HG03439 (cell line): Measurements from ENCODE around the gene ABHD3.
"Not testable (repeated sequence)": the region's sequence is repeated elsewhere in the genome, so short reads cannot be mapped to it uniquely, and the experiment has no call there.

Source experiments
- ATAC-seq: cut with Tn5 transposase; IDR thresholded peaks from one replicate; pipeline ENCODE4 v1.9.1; 2021; ENCODE audit warnings: mild to moderate bottlenecking, moderate library complexity; ENCODE audit not compliant: unreplicated experiment

The ABHD3 gene, protein sequence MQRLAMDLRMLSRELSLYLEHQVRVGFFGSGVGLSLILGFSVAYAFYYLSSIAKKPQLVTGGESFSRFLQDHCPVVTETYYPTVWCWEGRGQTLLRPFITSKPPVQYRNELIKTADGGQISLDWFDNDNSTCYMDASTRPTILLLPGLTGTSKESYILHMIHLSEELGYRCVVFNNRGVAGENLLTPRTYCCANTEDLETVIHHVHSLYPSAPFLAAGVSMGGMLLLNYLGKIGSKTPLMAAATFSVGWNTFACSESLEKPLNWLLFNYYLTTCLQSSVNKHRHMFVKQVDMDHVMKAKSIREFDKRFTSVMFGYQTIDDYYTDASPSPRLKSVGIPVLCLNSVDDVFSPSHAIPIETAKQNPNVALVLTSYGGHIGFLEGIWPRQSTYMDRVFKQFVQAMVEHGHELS

DNA sequence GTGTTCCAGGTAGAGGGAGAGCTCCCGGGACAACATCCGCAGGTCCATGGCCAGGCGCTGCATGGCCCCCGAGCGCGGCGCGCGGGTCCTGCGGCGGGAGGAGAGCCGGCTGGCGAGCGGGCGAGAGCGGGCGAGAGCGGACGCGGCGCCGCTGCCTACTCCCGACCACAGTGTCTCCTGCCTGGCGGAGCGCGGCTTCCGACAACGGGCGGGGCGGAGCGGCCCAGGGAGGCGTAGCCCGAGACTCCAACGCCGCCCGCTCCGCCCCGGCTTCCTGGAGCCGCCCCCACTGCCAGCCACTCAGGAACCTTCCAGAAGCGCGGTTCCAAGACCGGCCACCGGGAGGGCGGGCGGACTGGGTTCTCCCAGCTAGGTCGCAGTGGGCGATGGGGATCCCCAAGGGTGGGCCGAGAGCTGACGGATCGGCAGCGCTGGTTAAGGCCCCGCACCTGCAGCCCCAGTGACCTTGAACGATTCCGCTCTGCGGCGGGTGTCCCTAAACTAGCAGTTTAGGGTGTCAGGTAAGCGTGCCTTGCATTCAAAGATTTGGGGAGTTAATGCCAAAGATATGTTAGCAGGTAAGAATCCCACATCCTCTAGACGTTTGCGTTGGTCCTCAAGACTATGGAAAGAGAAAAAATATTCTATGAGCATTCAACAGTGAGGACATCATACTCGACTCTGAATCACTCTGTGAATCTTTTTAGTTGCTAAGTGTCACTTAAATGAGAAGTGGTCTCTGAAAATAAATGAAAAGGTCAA lies at the start of gene ABHD3:
Gene ABHD3, minus strand, starts transcription at position 172 of the 762 bp plus-strand sequence. Its CDS starts 109 bp downstream, at position 63.
- peak; percentile 93 for ATAC-seq

DNA sequence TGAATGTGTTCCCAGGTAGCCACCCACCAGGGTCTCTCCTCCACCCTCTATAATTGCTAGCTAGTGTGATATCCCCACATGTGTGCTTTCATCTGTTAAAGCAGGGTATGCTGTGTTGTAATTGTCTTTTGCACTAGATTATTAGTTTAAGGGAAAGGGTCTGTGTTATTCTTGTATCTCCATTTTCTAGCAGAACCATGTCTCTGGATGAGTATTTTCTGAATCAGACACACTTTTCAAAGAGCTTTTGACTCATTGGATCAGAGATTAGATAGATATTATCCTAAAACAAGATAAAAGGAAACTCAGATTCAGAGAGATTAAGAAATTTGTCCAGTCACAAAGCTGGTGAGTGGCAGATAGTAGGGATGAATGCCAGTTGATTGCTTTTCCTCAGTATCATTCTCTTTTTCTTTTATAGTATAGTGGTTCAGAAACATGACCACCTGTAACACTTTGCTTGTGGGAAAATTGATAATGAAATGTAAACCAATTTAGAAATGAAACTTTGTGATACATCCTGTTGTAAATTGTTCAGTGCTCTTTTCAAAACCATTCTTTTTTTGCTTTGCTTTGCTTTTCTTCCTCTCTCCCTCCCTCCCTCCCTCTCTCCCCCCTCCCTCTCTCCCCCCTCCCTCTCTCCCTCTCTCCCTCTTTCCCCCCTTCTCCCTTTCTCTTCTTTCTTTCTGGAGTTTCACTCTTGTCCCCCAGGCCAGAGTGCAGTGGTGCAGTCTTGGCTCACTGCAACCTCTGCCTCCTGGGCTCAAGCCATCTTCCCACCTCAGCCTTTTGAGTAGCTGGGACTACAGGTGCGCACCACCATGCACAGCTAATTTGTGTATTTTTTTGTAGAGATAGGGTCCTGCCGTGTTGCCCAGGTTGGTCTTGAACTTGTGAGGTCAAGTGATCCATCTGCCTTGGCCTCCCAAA lies 43.5 kb upstream of the ABHD3 start:
- ATAC-seq = no peak

DNA sequence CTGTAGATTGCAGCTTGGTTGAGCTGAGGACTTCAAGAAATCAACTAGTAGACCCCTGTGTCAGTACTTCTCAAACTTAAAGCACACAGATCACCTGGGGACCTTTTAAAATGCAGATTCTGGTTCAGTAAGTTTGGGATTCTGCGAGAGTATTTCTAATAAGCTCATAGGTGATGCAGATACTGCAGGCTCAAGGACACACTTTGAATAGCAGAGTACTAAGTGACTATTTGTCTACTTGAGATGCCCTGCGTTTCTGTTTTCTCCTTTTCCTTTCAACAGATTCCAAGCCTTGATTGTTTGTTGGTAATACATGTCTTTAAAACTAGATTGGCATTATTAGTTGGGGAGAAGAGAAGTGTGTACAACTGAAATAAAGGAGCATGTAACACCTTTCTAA lies 42.7 kb upstream of the ABHD3 start:
- no peak for ATAC-seq

DNA sequence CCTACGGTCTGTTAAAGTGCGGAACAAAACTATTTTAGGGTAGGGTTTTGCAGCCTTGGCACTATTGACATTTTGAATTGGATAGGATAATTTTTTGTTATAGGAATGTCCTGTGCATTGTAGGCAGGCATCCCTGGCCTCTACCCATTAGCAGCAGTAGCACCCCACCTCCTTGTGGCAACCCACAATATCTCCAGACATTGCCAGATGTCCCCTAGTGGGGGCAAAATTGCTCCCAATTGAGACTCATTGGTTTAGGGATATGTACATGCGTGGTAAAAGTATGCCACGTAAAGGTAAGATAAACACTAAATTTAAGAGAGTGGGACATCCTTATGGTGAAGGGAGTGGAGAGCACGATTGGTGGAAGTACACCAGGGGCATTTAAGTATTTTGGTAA lies 40.7 kb upstream of the ABHD3 start:
- no peak for ATAC-seq

DNA sequence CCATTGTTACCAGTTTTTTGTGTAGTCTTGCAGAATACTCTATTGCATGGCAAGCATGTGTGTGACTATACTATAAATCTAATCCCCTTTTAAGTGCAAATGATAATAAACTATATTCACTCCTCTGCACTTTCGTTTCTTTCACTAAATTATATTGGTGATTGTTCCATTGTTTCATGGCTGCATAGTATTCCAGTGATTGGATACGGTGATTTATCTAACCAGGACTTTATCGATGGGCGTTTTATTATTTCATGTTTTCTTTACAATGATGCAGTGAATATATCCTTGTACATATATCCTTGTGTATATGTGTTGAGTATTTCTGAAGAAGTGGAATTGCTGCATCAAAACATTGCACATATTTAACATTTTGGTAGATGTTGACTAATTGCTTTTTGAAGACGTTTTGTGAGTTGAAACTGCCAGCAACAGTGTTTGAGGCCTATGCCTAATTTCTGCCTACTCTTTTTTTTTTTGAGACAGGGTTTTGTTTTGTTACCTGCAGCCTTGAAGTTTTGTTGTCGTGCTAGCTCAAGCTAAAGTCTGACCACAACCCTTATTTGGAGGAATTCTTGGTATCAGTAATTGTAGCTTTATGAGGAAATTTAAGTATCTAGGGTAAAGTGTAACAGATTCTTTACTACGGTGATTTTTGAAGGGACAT lies 38.7 kb upstream of the ABHD3 start:
- no peak for ATAC-seq

DNA sequence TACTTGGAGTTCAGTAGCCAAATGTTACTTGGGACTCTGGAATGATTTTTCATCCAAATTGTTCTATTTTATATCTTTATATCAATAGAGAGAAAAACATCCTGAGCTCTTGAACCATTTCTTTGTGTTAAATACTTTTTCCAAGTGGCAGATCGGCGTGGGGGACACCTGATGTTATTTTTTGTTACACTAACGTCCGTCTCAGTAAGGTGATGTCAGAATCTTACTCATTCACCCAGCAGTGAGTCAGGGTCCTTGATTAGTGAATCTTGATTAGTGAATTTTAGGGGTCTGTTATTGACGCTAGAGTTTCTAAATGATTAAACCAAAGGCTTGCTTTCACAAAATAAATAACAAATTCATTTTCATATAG lies 37.7 kb upstream of the ABHD3 start:
- no peak for ATAC-seq

DNA sequence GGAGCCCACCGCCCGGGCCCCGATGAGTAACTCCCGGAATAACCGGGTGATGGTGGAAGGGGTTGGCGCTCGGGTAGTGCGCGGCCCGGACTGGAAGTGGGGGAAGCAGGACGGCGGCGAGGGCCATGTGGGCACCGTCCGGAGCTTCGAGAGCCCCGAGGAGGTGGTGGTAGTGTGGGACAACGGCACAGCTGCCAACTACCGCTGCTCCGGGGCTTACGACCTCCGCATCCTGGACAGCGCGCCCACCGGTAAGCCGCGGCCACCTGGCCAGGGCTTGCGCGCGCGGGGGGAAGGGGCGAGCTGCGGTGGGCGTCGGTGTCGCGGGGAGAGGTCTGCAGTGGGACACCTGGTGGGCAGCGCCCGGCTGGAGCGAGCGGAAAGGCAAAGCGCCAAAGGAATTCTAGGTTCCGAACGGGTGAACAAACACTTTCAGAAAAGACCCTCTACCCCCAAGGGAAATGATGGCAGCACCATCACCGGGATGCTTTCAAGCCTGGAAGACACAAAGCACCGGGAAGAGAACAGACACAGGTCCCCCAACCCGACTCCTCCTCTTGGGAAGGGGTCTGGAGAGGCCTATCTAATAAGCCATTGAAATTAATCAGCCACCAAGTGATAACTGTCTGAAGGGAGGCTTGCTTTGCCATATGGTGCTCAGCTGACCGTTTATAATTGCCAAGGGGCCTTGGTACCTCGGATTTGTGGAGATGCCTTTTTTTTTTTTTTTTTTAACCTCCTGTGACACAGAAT lies 37.2 kb upstream of the ABHD3 start:
- peak; percentile 15 for ATAC-seq

DNA sequence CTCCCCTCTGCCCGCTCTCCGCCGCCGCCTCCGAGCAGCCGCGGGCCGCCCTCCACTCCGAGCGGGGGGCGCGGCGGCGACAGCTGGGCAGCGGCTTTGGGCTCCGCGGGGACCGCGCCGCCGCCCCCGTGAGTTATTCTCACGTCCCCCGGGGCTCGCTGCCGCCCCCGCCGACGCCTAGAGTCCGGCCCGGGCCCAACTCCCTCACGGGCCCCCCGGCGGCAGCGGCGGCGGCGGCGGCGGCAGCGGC lies 36.7 kb upstream of the ABHD3 start:
- ATAC-seq = no peak

DNA sequence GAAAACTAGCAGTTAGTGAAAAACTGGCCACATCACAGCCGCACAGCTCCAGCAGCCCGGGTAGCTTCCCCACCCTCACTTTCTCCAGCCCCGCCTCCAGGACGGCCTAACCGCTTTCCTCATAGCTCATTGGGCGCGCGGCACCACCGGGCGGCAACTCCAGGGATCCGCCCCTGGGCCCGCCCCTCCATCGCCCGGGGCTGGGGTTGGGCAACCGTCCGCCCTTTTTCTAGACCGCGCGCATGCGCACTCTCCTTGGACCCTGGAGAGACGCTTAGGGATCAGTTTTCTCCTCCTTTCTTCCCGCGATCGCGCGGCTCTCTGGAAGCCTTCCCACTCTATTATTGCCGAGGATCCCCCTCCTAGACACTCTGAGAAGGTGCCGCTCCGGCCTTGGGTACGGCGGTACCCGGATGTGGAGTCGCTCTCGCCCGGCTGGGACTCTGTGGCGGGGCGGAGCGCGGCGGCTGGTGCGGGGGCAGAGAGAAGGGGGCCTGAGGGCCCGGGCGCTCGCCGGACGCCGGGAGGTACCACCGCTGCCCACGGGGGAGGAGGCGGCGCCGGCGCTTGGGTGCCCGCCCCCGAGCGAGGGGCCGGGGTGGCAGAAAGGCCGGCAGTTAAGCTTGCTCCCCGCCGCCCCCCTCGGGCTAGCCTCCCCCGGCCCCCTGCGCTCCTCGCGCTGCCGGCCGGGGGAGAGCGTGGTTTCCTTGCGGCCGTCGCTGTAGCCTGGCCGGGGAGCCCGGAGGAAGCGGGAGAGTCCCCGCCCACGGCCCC lies 36.2 kb upstream of the ABHD3 start, which contains the start of gene MIB1:
Gene MIB1, plus strand, starts transcription at position 255 of the 774 bp plus-strand sequence. CDS start 792 bp downstream, outside the sequence.
- peak; percentile 96 for ATAC-seq

DNA sequence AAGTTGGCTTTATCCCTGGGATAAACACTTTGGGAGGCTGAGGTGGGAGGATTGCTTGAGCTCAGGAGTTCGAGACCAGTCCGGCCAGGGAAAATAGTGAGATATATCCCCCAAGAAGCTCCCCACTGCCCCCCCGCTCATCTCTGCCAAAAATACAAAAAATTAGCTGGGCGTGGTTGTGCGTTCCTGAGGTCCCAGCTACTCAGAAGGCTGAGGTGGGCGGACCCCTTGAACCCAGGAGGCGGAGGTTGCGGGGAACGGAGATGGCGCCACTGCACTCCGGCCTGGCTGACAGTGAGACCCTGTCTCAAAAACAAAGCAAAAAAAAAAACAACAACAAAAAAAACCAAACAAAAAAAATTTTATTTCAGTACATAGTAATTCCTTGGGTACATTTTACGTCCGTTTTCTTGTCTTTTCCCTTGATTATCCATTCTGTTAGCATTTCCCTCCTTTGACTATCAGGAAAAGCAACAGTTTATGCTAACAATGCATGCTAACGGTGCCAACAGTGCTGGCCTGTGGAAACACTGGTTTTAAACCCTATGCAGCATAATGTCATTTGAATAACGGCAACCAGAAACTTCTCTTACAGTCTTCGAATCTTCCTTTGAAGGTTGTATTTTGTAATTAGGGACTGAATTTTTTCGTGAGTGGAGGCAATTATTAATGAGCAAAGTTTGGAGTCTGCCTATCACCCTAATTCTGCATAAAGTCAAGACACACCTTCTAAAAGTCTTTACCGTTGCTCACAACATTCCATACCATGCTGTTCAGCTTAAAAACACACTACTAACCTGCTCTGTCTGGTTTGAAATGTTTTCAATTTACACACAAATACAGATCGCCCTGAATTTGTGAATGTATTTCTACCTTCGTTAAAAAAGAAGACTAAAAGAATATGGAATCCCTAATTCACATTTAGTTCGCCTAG lies 35.3 kb upstream of the ABHD3 start:
- peak; percentile 21 for ATAC-seq

DNA sequence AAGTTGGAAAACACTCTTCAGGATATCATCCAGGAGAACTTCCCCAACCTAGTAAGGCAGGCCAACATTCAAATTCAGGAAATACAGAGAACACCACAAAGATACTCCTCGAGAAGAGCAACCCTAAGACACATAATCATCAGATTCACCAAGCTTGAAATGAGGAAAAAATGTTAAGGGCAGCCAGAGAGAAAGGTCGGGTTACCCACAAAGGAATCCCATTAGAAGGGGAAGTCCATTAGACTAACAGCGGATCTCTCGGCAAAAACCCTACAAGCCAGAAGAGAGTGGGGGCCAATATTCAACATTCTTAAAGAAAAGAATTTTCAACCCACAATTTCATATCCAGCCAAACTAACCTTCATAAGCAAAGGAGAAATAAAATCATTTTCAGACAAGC lies 32.4 kb upstream of the ABHD3 start:
- not testable (repeated sequence) for ATAC-seq

DNA sequence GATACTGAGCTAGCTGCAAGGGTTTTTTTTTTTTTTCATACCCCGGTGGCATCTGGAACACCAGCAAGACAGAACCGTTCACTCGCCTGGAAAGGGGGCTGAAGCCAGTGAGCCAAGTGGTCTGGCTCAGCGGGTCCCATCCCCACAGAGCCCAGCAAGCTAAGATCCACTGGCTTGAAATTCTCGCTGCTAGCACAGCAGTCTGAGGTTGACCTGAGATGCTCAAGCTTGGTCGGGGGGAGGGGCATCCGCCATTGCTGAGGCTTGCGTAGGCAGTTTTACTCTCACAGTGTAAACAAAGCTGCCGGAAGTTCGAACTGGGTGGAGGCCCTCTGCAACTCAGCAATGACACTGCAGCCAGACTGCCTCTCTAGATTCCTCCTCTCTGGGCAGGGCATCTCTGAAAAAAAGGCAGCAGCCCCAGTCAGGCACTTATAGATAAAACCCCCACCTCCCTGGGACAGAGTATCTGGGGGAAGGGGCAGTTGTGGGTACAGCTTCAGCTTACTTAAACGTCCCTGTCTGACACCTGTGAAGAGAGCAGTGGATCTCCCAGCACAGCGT lies 31.0 kb upstream of the ABHD3 start:
- ATAC-seq = no peak

DNA sequence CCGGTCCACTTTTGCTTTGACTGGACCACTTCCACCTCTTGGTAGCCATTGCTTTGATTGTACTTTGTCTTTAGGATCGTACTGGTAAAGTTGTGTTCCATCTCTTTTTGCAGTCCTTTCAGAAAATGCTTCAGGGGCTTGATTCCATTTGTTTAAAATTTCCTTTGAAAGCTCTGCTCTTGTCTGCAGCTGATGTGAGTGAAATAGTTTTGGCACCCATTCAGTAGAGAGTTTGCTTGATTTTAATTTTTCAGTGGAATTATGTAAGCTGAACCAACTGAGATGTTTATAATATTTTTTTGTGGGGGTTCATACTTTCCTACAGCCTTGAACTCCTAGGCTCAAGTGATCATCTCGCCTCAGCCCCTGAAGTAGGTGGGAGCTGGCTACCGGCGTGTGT lies 28.4 kb upstream of the ABHD3 start:
- ATAC-seq = no peak

DNA sequence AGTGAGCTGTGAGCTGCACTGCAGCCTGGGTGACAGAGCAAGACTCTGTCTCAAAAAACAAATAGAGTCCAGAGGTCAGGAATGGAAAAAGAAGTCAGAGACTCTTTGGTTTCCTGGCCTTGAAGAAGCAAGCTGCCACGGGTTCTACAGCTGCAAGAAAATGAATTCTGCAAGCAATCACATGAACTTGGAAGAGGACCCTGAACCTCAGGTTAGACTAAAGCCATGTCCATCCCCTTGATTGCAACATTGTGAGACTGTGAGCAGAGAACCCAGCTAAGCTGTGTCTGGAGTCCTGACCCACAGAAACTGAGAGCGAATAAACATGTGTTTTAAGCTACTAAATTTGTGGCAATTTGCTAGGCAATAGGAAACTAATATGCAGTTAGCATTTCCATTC lies 23.1 kb upstream of the ABHD3 start:
- no peak for ATAC-seq

DNA sequence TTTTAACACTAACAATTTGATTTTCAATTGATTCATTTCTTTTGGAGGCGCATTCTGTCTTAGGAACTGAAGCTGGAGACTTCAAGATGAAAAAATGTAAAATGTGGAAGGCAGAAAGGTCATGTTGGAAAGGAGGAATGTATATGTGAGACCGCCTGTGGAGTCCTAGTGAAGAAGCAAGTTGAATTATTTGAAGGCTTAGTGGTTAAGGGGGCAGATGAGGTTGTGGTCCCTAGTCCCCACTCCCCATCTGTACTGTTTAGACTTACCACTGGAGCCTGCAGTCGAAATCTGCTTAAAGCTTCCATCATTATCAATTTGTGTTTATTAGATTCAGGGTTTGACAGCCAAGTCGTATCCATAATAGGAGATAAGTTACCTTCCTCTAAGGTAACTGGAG lies 20.6 kb upstream of the ABHD3 start:
- no peak for ATAC-seq

DNA sequence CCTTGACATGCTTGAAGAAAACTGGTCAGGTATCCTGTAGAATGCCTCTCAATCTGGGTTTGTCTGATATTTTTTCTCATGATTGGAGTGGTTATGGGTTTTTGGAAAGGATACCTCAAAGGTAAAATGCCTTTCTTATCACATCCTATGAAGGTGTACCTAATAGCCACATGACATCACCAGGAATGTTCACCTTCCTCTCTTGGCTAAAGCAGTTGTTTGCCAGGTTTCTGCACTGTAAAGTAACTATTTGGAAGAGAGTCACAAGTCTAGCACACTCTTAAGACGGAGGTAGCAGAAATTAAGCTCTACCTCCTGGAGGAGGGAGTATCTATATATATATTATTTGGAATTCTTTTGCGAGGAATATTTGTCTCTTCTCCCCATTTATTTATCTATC lies 18.1 kb upstream of the ABHD3 start:
- no peak for ATAC-seq

DNA sequence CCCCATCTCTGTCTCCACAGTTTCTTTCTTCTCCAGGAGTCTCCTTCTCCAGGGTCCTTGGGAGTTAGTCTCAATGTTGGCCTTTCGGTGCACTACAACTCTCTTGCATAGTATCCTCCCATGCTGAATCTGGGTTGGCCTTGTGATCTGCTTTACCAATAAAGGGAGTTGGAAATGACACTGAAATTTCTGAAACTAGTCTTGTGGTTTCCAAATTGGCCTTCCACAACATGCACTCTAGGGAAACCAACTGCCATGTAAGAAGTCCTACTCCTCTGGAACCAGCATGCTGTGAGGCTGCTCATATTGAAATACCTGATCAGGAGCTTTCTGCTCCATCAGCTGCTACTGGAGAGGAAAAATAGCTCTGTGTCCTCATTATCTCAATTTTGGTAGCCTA lies 9.9 kb upstream of the ABHD3 start:
- no peak for ATAC-seq

DNA sequence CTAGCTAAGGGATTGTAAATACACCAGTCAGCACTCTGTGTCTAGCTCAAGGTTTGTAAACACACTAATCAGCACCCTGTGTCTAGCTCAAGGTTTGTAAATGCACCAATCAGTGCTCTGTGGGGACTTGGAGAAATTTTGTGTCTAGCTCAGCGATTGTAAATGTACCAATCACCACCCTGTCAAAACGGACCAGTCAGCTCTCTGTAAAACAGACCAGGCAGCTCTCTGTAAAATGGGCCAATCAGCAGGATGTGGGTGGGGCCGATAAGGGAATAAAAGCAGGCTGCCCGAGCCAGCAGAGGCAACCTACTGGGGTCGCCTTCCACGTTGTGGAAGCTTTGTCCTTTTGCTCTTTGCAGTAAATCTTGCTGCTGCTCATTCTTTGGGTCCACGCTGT lies 2.6 kb upstream of the ABHD3 start:
- not testable (repeated sequence) for ATAC-seq
